Fibroblast of the conjunctiva (primary cell): Measurements from ENCODE around the gene ARL8A.

Experiments used
- DNase-seq: peaks from one replicate; pipeline ENCODE4 v3.0.0-alpha.2; 2010; ENCODE audit warnings: low read depth

Gene ARL8A

DNA sequence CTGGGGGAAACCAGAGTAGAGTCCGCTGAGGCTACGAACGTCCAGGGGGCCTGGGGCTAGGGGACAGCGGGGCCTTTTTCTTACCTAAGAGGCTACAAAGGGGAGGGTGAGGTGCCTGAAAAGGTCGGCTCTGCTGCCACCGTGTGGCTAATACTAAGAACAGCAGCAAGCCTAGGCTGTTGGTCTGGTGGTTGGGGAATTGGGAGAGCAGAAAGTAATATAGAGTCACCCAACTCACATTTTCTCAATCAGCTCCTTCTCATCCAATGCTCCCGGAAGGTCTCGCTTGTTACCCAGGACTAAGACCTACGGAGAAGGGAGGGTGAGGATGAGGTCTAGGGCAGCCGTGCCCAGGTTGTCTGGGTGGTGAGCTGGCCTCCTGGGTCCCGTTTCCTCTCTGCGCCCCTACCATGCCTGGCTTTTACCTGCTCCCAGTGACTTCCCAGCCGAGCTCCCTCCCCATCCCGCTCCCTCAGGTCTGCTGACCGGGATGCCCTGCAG lies 9.3 kb downstream of the ARL8A start:
- DNase-seq = no peak

DNA sequence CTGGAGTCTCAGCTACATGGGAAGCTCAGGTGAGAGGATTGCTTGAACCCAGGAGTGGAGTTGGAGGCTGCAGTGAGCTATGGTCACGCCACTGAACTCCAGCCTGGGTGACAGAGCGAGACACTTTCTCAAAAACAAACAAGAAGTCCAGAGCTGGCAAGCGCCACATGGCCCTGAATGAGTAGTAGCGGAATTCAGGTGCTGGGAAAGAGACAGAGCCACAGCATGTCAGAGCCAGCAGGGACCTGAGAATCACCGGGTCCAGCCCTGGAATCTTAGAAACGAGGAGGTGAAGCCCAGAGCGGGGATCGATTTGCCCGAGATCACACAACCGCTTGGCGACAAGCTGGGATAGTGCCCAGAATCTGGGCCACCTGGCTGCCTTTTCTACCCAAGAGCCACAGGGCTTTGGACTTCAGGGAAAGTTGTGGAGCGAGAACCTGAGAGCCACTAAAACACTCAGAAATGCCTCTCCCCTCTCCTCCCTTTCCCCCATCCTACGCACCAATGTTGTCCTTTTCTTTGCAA lies 9.8 kb downstream of the ARL8A start:
- DNase-seq = no peak

DNA sequence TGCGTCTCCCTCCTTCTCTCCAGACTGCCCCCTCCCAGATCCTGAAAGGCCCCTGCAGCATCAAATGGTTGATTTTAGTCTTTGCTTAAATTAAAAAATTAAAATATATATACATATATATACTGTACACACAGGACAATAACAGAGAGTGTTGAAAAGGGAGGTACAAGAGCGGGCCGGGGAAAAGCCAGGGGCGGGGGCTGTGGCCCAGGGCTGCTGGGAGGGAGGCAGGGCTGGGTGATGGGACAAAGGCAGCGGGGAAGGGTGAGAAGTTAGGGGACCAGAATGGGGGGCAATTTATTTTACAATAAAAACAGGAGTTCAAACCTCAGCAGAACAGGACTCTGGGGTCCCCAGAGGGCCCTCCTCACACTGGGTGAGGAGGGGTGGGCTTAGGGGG lies 10.5 kb downstream of the ARL8A start:
- no peak for DNase-seq

DNA sequence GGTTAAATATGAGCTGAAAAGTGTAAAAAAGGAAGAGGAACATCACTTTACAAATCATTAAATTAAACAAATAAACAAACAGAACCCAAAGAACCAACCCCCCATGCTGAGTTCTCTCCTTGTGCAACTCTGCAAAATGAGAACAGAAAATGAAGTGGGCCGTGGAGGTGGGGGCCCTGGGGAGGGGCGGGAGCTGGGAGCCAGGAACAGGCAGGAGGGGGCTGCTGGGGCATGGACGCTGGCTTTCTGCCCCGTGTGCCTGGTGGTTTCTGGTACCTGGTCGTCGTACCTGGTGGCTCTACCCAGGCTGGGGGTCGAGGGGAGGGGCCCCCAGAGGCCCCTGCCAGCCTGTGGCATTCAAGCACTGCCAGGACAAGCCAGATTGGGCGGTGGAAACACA lies 11.0 kb downstream of the ARL8A start:
- no peak for DNase-seq

DNA sequence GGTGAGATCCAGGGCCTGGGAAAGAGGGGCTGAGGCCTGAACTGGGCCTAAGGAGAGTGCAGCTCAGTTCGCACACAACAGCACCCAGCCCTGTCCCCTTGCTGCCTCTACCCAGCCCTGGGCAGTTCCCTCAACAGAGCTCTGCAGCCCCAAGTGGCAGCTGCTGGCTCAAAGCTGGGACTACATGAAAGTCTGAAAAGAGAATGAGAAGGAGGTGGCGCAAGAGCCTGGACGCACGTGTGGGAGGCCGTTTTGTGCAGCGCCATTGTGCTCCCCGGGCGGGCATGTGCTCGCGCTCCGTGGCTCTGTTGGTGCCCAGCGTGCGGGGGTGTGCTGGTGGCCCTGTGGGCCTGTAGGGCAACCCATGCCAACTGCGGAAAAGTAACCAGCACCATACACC lies 11.5 kb downstream of the ARL8A start:
- DNase-seq = no peak

DNA sequence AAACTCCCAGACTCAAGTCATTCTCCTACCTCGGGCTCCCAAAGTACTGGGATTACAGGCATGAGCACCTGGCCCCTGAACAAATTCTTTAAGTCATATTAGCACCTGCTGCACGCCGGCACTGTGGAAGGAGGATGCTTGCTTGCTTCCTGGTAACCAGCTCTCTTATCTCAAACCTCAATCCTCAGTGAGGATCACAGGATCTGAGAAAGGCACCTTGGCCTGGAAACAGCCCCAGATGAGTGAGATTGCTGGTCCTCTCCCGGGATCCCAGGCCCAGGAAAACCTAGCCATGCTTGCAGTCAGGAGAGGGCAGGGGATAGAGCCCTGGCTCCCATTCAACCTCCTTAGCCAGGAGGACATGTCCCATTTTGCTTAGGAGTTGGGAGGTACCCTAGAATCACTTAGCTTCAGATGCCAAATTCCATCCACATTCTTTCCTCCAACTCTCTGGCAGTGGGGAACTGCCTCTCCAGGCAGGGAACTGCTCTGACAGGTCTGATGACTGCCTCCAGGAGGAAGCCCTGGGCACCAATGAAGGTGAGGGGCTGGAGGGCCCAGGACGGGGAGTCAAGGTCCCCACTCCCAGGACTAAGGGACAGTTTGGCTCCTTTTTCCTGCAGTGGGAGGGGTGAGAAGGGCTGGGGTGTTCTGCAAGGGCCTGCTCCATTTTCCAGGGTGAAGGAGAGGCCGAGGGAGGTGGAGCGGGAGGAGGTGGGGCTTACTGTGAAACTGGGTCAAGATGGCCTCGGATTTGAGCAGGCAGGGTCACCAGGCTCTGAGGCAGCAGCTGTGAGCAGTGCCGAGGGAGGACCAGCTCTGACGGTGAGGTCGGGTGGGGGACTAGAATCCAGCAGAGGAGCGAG lies 12.3 kb downstream of the ARL8A start:
- no peak for DNase-seq

DNA sequence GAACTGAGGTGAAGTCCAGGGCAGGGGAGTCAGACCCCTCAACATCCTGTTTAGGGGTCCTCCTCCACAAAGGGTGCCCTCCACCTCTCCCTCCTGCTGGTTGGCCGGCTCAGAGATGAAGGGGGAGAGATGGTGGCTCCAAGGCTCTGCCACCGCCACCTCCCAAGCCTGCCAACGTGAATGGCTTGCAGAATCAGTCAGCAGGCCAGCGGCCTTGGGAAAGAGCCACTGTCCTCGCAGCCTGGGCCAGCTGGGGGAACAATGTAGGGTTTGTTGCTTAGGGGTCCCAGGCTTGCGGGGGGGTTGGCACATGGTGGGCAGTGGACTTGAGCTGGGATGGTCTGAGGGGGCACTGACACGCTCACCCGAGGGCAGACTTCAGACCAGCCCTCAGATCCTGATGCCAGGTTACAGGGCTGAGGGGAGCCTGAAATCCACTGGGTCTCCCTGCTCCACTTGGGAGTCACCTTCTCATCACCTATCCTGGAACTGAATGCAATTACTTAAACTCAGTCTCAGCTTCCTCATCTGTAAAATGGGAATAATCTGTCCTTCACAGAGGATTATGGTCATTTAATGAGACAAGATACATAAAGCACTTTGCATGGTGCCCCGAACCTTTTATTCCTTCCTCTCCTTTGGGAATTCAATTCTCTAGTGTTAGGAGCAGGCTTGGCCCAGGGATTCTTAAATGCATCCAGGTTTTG lies 13.6 kb downstream of the ARL8A start:
- DNase-seq = no peak

DNA sequence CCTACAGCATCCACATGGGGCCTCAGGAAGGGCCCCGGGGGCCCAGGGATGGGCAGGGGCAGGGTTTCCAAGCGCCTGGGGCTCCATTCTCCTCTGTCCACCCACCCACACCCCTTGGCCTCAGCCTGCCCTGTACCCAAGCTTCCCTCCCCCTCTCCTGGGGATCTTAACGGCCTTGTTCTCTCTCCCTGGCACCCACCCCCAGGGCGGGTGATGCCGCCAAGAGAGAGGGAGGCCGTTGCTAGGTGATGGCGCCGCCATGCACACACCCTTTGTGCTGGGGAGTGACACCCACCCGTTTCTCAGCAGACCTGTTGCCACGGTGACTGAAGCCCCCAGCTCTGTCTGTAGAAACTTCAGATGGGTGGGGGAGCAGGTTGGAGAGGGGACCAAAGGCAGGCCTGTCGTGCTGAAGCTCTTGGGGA lies 14.2 kb downstream of the ARL8A start:
- DNase-seq = no peak

DNA sequence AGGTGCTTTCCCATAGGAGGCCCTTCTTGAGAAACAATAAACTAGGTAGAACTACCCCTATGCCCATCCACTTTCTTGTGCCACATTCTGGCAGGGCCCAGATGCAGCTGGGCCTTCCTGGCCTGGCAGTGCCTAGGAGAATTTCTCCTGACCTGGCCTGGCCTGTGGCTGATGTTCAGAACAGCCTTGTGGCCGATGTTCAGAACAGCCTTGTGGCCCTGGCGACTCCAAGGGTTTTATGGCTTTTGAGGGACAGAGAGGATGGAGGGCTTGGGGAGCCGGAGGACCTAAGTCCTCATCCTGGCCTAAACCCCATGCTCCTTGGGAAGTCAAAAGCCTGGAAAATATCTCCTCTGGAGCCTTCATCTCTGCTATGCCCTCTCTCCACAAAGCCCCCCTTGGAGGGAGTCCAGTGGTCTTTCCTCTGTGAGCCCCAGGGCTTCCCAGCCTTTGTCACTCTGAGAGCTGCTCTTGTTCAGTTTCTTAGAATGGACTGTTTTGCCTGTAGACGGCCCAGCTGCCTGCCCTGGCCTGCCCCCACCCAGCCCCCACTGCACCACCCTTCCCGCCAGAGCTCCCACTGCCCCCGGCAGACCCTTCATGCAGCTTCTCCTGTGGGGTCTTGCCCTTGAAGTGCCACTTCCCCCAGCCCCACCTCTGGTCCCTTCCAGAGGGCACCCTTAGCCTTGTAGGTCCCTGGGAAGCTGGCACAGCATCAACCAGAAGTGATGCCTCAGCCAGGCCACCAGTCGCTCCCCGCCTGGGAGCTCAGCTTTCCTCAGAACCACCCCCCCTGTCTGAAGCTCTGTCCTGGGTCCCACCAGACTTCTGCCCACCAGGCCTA lies 14.9 kb downstream of the ARL8A start:
- DNase-seq = no peak

DNA sequence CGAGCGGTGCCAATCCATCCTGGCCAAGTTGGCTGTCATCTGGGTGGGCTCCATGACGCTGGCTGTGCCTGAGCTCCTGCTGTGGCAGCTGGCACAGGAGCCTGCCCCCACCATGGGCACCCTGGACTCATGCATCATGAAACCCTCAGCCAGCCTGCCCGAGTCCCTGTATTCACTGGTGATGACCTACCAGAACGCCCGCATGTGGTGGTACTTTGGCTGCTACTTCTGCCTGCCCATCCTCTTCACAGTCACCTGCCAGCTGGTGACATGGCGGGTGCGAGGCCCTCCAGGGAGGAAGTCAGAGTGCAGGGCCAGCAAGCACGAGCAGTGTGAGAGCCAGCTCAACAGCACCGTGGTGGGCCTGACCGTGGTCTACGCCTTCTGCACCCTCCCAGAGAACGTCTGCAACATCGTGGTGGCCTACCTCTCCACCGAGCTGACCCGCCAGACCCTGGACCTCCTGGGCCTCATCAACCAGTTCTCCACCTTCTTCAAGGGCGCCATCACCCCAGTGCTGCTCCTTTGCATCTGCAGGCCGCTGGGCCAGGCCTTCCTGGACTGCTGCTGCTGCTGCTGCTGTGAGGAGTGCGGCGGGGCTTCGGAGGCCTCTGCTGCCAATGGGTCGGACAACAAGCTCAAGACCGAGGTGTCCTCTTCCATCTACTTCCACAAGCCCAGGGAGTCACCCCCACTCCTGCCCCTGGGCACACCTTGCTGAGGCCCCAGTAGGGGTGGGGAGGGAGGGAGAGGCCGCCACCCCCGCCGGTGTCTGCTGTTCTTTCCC lies 16.5 kb downstream of the ARL8A start:
- no peak for DNase-seq

DNA sequence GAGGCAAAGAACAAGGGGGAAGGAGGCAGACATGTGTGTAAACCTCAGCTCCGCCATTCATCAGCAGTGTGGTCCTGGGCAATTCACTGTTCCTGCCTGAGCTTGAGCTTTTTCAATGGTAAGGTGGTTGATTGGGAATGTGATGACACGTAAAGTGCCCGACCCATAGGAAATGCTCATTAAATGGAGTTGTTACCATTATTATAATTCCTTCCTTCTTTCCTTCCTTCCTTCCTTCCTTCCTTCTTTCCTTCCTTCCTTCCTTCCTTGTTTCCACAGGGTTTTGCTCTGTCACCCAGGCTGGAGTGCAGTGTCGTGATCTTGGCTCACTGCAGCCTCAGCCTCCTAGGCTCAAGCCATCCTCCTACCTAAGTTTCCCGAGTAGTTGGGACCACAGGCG lies 17.5 kb downstream of the ARL8A start:
- DNase-seq = no peak

DNA sequence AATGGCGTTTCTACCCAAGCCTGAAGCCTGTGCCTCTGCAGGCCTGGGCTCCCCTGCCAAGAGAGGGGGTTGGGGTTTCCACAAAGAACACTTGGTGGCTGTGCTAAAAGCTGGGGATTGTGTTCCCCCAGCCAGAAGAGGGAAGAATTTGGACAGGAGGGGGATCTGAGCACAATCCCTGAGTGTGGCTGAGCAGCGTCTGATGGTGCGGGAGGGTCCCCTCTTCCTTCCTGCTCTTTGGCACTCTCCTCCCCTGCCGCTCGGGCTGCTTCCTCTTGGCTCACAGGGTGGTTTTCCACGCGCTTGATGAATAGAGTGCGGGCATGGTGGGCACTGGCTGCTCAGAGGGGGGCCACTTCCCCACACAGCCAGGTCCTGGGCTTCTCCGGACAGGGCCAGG lies 18.1 kb downstream of the ARL8A start:
- DNase-seq = no peak

DNA sequence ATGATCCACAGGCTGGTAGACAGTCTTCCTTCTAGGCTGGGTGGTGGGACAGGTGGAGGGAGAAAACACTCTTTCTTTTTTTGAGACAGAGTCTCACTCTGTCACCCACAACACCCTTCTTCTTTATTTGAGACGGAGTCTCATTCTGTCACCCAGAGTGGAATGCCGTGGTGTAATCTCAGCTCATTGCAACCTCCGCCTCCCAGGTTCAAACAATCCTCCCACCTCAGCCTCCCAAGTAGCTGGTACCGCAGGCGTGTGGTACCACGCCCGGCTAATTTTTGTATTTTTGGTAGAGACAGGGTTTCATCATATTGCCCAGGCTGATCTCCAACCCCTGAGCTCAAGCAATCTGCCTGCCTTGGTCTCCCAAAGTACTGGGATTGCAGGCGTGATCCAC lies 18.9 kb downstream of the ARL8A start:
- DNase-seq = no peak

DNA sequence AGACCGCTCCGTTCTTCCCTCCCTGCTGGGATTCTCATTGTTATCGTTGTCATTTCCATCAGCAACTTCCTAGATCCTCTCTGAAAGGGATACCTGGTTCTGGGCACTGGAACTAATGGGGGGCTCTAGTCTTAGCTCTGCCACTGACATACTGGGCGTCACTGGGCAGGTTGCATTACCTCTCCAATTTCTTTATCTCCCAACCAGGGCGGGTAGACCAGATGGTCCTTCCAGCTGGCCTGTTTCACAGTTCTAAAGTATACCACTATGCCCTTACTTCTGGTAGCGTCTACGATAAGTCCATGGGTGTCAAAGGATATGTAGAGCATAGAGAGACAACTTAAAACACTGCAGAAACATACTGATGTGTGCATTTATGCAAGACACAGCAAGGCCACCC lies 20.4 kb downstream of the ARL8A start:
- no peak for DNase-seq

DNA sequence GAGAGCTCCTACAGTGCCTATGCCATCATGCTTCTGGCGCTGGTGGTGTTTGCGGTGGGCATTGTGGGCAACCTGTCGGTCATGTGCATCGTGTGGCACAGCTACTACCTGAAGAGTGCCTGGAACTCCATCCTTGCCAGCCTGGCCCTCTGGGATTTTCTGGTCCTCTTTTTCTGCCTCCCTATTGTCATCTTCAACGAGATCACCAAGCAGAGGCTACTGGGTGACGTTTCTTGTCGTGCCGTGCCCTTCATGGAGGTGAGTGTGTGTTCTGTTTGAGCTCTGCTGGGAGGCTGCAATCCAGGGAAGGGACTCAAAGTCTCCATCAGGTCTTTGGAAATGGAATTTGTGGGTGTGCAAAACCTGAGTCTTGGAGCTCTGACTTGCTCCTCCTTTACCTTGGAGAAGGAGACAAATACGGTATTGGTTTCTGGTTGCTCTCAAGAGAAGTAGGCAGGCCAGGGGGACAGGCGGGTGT lies 21.2 kb downstream of the ARL8A start:
- DNase-seq = no peak

DNA sequence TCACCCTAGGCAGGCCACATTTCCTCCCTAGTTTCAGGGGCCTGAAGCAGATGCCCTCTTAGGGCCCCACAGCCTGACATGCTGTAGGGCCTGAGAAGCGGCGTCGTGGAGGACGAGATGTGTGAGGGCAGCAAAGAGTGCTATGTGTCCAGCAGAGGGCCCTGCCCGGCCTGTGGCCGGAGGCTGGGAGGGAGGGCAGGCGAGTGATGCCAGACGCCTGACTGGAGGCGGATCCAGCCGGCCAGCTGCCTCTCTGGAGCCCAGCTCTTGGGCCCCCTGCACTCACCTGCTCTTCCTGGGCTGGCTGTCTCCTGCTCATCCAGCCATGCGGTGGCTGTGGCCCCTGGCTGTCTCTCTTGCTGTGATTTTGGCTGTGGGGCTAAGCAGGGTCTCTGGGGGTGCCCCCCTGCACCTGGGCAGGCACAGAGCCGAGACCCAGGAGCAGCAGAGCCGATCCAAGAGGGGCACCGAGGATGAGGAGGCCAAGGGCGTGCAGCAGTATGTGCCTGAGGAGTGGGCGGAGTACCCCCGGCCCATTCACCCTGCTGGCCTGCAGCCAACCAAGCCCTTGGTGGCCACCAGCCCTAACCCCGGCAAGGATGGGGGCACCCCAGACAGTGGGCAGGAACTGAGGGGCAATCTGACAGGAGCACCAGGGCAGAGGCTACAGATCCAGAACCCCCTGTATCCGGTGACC lies 21.8 kb downstream of the ARL8A start, which contains the start of gene GPR37L1:
GPR37L1 (plus strand) TSS at position 279 of the 697 bp plus-strand sequence; CDS start at position 326, 47 bp downstream.
- DNase-seq = no peak

DNA sequence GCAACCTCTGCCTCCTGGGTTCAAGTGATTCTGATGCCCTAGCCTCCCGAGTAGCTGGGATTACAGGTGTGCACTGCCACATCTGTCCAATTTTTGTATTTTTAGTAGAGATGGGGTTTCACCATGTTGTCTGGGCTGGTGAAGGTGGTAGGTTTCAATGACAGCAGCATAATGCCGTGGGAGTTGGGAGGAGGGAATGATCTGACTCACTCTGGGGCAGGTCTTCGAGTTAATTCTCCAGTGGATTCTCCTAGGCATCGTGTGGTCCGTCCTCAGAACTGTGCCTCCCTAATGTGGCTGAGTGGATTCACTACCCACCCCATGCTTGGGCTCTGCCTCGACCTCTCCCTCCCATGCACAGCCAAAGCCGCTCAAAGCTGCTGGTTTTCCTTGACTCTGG lies 23.5 kb downstream of the ARL8A start:
- DNase-seq = no peak

DNA sequence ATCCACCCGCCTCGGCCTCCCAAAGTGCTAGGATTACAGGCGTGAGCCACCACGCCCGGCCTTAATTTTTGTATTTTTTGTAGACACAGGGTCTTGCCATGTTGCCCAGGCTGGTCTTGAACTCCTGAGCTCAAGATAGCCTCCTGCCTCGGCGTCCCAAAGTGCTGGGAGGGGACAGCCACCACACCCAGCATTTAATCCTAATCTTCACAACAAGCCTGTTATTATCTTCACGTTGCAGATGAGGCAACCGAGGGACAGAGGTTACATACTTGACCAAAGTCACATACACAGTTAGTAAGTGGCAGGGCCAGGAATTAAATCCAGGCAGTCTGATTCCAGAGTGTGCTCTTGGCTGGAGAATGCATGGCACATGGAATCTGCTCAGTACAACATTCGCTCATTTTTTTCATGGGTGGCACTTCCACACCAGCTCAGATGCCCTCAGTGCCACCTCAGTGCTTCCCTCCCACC lies 26.6 kb downstream of the ARL8A start:
- no peak for DNase-seq

DNA sequence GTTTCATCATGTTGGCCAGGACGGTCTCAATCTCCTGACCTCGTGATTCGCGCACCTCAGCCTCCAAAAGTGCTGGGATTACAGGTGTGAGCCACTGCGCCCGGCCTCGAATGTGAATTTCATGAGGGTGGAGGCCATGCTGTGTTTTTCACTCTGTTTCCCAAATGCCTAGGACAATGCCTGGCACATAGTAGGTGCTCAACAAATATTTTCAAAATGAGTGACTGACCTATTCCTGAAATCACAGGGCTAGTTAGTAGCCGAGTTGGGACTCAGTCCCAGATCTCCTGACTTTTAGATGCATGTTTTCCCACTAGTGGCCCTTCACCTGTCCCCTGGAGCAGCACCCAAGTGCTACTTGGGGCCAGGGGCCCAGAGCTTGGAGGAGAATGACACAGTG lies 28.2 kb downstream of the ARL8A start:
- no peak for DNase-seq

DNA sequence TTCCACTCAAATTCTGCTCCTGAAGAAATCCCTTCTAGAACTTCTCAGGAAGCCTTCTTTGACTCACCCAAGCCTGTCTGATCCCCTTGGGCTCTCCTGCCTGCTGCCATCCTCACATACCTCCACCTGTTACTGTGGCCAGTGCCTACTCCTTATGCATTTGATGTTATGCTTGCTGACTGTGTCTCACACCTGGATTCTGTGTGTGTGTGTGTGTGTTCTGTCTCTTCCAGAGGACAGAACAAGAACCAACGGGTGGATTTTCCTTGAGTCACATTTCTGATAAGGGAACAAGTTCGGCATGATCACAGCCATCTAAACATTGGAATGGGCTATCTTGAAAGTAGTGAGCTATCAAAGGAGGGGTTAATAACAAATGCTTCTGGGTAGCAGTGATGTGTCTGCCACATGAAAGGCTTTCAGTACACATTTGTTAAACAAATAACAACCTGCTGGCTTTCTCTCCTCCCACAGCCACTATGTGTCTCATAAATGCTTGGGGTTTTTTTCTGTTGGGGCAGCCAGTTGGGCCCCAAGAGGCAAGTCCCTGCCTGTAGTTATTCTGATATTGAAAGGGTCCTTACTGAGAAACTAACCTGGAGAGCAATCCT lies 30.7 kb downstream of the ARL8A start:
- DNase-seq = no peak
